ENCODE measurements around the gene FAM227A.

Gene FAM227A

DNA sequence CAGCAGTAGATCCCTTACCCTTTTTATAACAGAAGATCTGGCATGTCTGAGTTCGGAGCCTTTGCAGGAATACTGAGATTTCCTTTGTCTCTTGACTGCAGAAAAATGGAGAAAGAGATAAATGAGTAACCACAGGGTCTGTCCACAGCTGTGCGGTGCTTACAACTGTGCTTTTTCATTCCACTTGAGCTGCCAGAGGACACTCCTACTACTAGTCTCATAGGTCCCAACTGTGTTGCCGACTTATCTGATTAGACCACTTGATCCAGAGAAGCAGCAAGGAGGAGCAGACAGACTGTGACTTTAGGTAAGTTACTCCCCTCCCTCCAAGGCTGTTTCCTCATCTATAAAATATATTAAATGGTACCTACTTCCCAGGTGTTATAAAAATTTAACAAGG lies 17.5 kb downstream of the FAM227A start:
- no peak for DNase-seq (ENCODE audit: extremely low read depth, low read depth)
- TF ChIP-seq, protein P1, sequence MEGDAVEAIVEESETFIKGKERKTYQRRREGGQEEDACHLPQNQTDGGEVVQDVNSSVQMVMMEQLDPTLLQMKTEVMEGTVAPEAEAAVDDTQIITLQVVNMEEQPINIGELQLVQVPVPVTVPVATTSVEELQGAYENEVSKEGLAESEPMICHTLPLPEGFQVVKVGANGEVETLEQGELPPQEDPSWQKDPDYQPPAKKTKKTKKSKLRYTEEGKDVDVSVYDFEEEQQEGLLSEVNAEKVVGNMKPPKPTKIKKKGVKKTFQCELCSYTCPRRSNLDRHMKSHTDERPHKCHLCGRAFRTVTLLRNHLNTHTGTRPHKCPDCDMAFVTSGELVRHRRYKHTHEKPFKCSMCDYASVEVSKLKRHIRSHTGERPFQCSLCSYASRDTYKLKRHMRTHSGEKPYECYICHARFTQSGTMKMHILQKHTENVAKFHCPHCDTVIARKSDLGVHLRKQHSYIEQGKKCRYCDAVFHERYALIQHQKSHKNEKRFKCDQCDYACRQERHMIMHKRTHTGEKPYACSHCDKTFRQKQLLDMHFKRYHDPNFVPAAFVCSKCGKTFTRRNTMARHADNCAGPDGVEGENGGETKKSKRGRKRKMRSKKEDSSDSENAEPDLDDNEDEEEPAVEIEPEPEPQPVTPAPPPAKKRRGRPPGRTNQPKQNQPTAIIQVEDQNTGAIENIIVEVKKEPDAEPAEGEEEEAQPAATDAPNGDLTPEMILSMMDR (IDR thresholded peaks at IDR 0.05; ENCODE audit: low read depth, low read length), result no peak

- TF ChIP-seq, protein P1 (IDR thresholded peaks at IDR 0.05; ENCODE audit: low read depth, low read length), result no peak
- DNase-seq (ENCODE audit: extremely low read depth, low read depth), result no peak
These were observed 18.0 kb downstream of the FAM227A start for GRCh38 chr22:38638216-38638615.

DNA sequence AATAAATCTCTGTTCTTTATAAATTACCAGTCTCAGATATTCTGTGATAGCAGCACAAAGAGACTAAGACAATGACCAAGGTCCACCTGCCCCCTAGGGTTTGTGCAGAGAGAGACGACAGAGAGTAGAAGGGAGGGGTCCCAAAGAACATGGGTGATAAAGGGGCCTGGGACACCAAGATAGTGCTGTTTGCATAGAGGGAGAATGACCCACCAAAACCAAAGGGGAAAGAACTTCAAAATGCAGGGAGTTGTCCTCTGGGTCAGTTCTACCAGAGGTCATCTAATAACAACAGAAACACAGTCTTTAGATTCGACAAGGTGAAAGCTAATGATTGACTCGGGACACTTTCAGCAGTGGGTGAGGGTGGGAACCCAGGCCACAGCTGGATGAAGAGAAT lies 23.7 kb downstream of the FAM227A start:
- TF ChIP-seq, protein P1 (IDR thresholded peaks at IDR 0.05; ENCODE audit: low read depth, low read length), result no peak
- no peak for DNase-seq (ENCODE audit: extremely low read depth, low read depth)

DNA sequence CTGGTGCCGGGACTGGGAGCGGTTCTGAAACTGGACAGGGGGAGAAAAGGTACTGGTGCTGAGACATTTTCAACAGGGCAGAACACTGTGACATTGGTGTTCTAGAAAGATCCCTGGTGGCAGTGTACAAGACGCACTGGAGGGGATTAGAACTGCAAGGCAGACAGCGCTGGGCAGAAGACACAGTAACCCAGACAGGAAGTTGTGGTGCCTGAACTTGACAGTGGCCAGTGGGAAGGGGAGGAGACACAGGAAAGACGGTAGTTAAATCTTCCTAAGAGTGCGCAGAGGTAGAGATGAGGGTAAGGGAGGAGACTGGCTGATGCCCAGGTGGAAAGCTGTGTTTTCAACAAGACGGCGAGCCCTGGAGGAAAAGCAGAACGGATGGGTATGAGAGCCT lies 24.5 kb downstream of the FAM227A start:
- DNase-seq (ENCODE audit: extremely low read depth, low read depth), result no peak
- TF ChIP-seq, protein P1 (IDR thresholded peaks at IDR 0.05; ENCODE audit: low read depth, low read length), result no peak

- DNase-seq (ENCODE audit: extremely low read depth, low read depth), result no peak
- TF ChIP-seq, protein P1 (IDR thresholded peaks at IDR 0.05; ENCODE audit: low read depth, low read length), result no peak
These were observed 27.1 kb downstream of the FAM227A start for GRCh38 chr22:38629108-38629507.

DNA sequence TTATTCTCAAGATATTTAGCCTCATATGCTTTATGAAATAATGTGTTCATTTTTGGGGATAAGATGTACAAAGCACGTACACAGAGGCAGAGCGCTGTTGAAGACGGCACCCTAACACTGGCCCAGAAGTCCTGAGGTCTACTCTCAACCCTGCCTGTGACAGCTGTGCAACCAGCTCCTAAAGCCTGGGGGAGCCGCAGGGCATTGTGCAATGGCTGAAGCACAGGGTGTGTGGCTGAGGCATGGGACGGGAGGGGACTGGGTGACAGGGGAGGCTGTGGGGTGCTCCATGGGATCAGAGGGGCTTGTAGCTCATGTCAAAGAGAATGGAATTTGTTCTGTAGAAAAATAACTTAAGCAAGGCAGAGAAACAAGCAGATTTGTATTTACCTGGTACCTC lies 27.7 kb downstream of the FAM227A start:
- TF ChIP-seq, protein P1 (IDR thresholded peaks at IDR 0.05; ENCODE audit: low read depth, low read length), result no peak

DNA sequence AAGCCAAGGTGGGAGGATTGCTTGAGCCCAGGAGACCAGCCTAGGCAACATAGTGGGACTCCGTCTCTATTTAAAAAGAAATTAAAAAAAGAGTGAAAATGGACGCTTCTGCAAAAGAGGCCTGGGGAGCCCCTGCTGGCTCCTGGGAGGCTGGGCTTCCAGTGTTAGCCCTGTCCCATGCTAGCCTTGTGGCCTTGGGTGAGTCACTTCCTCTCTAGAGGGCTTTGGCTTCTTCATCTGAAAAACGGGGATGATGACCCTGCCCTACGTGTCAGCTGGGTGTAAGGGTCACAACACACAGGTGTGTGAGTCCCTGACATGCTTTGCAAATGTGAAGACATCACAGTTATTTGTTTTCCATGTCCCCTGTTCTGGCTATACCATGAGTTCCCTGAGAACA lies 32.8 kb downstream of the FAM227A start:
- TF ChIP-seq, protein P1 (IDR thresholded peaks at IDR 0.05; ENCODE audit: low read depth, low read length), result no peak
- DNase-seq (ENCODE audit: extremely low read depth, low read depth), result no peak

More for the DNA sequence above, 27.7 kb downstream of the FAM227A start:
- DNase-seq (ENCODE audit: extremely low read depth, low read depth), result no peak

Data from AG09319 (cell line).